G401 (cell line): ENCODE results near the gene CNTNAP5. TPM values are rescaled to one million over a fixed set of nuclear protein-coding genes. Genes with fewer than 3 reads are reported as not detected.

Experiments used
- DNase-seq: peaks from one replicate; pipeline ENCODE4 v3.0.0-alpha.2; 2015; ENCODE audit warnings: low spot score
- in situ Hi-C: cut with HindIII; loops from 2 replicates; pipeline ENCODE4 v1.10.0; 2016; ENCODE audit warnings: low sequenced_read_pairs, mixed read lengths
- total RNA-seq: library from RNA; depleted of rRNA; stranded (reverse); fragments of >200 nt; shearing (Covaris generic); gene quantifications from 2 replicates; pipeline ENCODE4 v1.2.3, GENCODE V29; 2014

The CNTNAP5 gene
- total RNA-seq, 1 experiment from 2014 or later = not detected

GRCh38 chr2:124692707-124693106 lies 667.6 kb downstream of the CNTNAP5 start:
- no peak for DNase-seq
- in situ Hi-C loops = no loop called here

- no peak for DNase-seq
- in situ Hi-C loops = no loop called here
Observed at GRCh38 chr2:124693156-124693555, 668.1 kb downstream of the CNTNAP5 start.

GRCh38 chr2:124698979-124699565 lies 674.0 kb downstream of the CNTNAP5 start:
- DNase-seq = no peak
- in situ Hi-C loops = no loop called here

- in situ Hi-C loops = no loop called here
Observed at GRCh38 chr2:124702777-124703176, 677.7 kb downstream of the CNTNAP5 start.

GRCh38 chr2:124704071-124704925 lies 679.2 kb downstream of the CNTNAP5 start:
- DNase-seq = no peak
- in situ Hi-C loops = no loop called here

More at GRCh38 chr2:124702777-124703176, 677.7 kb downstream of the CNTNAP5 start:
- no peak for DNase-seq

- DNase-seq = no peak
- in situ Hi-C loops = no loop called here
Observed at GRCh38 chr2:124708661-124709060, 683.6 kb downstream of the CNTNAP5 start.

- in situ Hi-C loops = no loop called here
- no peak for DNase-seq
Observed at GRCh38 chr2:124713969-124714368, 688.9 kb downstream of the CNTNAP5 start.

- in situ Hi-C loops = no loop called here
Observed at GRCh38 chr2:124725187-124725586, 700.1 kb downstream of the CNTNAP5 start.

GRCh38 chr2:124740636-124741035 lies 715.5 kb downstream of the CNTNAP5 start:
- in situ Hi-C loops = no loop called here
- no peak for DNase-seq

More at GRCh38 chr2:124725187-124725586, 700.1 kb downstream of the CNTNAP5 start:
- no peak for DNase-seq

- in situ Hi-C loops = no loop called here
- DNase-seq = no peak
Observed at GRCh38 chr2:124753842-124754241, 728.8 kb downstream of the CNTNAP5 start.

- no peak for DNase-seq
- in situ Hi-C loops = no loop called here
Observed at GRCh38 chr2:124755386-124755785, 730.3 kb downstream of the CNTNAP5 start.

GRCh38 chr2:124756048-124756447 lies 731.0 kb downstream of the CNTNAP5 start:
- DNase-seq = no peak
- in situ Hi-C loops = no loop called here

GRCh38 chr2:124762388-124762787 lies 737.3 kb downstream of the CNTNAP5 start:
- in situ Hi-C loops = no loop called here
- no peak for DNase-seq

- DNase-seq = no peak
- in situ Hi-C loops = no loop called here
Observed at GRCh38 chr2:124763611-124764010, 738.5 kb downstream of the CNTNAP5 start.

GRCh38 chr2:124774781-124775180 lies 749.7 kb downstream of the CNTNAP5 start:
- in situ Hi-C loops = no loop called here
- no peak for DNase-seq

- no peak for DNase-seq
- in situ Hi-C loops = no loop called here
Observed at GRCh38 chr2:124776332-124776731, 751.2 kb downstream of the CNTNAP5 start.

- in situ Hi-C loops = no loop called here
- DNase-seq = no peak
Observed at GRCh38 chr2:124778076-124778475, 753.0 kb downstream of the CNTNAP5 start.

GRCh38 chr2:124796647-124797046 lies 771.6 kb downstream of the CNTNAP5 start:
- in situ Hi-C loops = no loop called here
- no peak for DNase-seq

- in situ Hi-C loops = no loop called here
- DNase-seq = no peak
Observed at GRCh38 chr2:124797049-124797448, 772.0 kb downstream of the CNTNAP5 start.

GRCh38 chr2:124798551-124798950 lies 773.5 kb downstream of the CNTNAP5 start:
- in situ Hi-C loops = no loop called here

More at GRCh38 chr2:124798551-124798950, 773.5 kb downstream of the CNTNAP5 start:
- DNase-seq = no peak
